ENCODE measurements around the gene PPP1R26. TPM values are rescaled to one million over a fixed set of nuclear protein-coding genes. Genes with fewer than 3 reads are reported as not detected.

PPP1R26 gene
- total and polyA plus RNA-seq, 5 donors from 2014 or later: 0.05 to 2.5 (median 0.35) TPM; not detected in 1

DNA sequence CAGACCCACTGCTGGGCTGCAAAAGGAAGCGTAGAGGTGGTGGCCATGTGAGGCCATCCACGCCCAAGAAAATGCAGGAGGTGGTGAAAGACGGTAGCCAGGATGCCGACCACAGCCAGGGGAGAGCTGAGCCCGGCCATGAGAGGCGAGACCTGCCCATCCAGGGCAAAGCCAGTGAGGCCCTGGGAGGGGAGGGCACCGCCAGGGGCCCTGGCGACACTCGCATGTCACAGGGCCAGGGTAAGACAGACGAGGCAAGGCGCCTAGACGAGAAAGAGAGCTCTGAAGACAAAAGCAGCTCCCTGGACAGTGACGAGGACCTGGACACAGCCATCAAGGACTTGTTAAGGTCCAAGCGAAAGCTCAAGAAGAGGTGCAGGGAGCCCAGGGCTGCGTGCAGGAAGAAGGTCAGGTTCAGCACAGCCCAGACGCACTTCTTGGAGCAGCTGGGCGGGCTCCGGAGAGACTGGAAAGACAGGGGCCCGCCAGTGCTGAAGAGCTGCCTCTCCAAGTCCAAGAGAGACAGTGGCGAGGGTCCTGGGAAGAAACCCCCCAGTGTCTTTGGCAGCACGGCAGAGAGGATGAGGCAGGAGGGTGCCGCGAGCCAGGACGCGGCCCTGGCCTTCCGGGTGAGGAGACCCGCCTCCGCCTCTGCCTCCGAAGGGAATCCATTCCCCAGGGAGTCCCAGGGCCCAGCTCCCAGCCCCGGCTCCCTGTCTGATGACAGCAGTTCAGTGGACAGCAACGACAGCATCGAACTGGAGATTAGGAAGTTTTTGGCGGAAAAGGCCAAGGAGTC is 6.9 kb downstream of the PPP1R26 start:
- H3K36me3 Mint-ChIP-seq: no peaks in the 10 kb centered on the region
- H3K27me3 Mint-ChIP-seq: peaks cover 20% of the 10 kb centered on the region
- peaks cover 14% of the 10 kb centered on the region for H3K27me3 ChIP-seq (ENCODE audit: control insufficient read depth, insufficient read depth, low read length)
- no peak overlapping the region for H3K4me3 ChIP-seq (ENCODE audit: low read depth, low read length)
- no peaks in the 10 kb centered on the region for H3K9me3 ChIP-seq (ENCODE audit: control insufficient read depth in 2 of 2, low read length in 2 of 2)
- no peak overlapping the region for H3K4me3 Mint-ChIP-seq
- no peaks in the 10 kb centered on the region for H3K36me3 ChIP-seq (ENCODE audit: control insufficient read depth, insufficient read depth, low read length)
- H3K9me3 Mint-ChIP-seq: no peaks in the 10 kb centered on the region
- no peak for DNase-seq
- H3K4me1 ChIP-seq (ENCODE audit: control insufficient read depth, insufficient read depth, low read length, poor library complexity, severe bottlenecking): no peaks in the 10 kb centered on the region
- no peak overlapping the region for H3K27ac ChIP-seq (ENCODE audit: insufficient read depth, low read length, poor library complexity, severe bottlenecking)
- ATAC-seq (ENCODE audit: low read depth in 2 of 2): no peak
- no peak overlapping the region for H3K27ac Mint-ChIP-seq
- H3K4me1 Mint-ChIP-seq: peaks cover 0 to 8% (median 3%) of the 10 kb centered on the region in 4 donors

DNA sequence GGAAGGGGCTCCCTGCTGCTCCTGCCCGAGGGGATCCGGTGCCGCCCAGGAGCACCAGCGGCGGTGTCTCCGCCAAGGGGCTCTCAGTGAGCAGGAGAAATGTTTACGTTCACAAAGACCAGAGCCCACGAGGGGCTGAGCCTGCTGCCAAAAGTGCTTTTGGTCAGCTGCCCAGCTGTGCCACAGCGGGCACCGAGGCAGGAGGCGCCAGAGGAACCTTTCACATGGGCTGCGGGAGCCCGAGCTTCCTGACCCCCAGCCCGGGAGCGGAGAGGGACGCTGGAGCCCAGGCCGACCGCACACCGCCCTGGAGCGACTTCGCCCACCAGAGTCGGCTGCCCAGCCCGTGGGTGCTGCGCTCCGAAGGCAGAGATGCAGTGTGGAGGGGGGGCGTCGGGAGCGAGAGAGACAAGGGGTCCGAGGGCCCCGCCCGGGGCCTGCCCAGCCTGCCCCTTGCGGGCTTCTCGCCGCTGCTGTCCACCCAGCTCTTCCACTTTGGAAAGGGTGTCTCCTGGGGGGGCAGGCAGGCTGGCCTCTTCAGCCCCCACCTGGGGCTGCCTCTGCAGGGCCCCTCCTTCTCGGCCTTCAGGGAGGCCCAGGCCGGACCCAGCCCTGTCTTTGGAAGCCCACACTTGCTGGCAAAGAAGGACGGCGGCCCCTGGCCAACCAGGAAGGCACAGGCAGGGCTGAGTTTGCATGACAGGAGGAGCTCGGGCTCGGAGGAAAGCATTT is 7.9 kb downstream of the PPP1R26 start:
- Histone ChIP-seq H3K27ac (ENCODE audit: insufficient read depth, low read length, poor library complexity, severe bottlenecking) (no peak overlapping the region), H3K36me3 (ENCODE audit: control insufficient read depth, insufficient read depth, low read length) (no peaks in the 10 kb centered on the region), H3K4me3 (ENCODE audit: low read depth, low read length) (no peak overlapping the region), H3K4me1 (ENCODE audit: control insufficient read depth, insufficient read depth, low read length, poor library complexity, severe bottlenecking) (no peaks in the 10 kb centered on the region), H3K9me3 (ENCODE audit: control insufficient read depth in 2 of 2, low read length in 2 of 2) (no peaks in the 10 kb centered on the region), H3K27me3 (ENCODE audit: control insufficient read depth, insufficient read depth, low read length) (peaks cover 6% of the 10 kb centered on the region)
- ATAC-seq (ENCODE audit: low read depth in 2 of 2): no peak
- H3K36me3 Mint-ChIP-seq: no peaks in the 10 kb centered on the region
- no peak overlapping the region for H3K4me3 Mint-ChIP-seq
- no peak overlapping the region for H3K27ac Mint-ChIP-seq
- peaks cover 10% of the 10 kb centered on the region for H3K27me3 Mint-ChIP-seq
- DNase-seq: no peak
- no peaks in the 10 kb centered on the region for H3K4me1 Mint-ChIP-seq
- H3K9me3 Mint-ChIP-seq: no peaks in the 10 kb centered on the region

DNA sequence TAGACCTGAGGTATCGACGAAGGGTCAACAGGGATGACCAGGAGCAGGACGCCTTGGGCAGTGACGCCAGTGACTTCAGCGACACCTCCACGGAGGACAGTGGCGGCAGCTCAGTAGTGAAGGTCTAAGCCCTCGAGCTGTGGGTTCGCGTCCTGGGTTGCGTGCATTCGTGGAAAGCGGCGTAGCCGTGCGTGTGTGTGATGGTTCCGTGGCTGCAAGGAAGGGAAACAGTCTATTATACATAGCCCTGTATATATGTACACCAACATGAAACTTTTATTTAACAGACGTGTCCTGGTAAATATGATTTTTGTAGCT is 8.4 kb downstream of the PPP1R26 start:
- H3K36me3 ChIP-seq (ENCODE audit: control insufficient read depth, insufficient read depth, low read length): no peaks in the 10 kb centered on the region
- H3K27ac ChIP-seq (ENCODE audit: insufficient read depth, low read length, poor library complexity, severe bottlenecking): no peak overlapping the region
- Mint-ChIP-seq H3K4me1 (no peaks in the 10 kb centered on the region), H3K27me3 (peaks cover 5% of the 10 kb centered on the region), H3K4me3 (no peak overlapping the region), H3K9me3 (no peaks in the 10 kb centered on the region), H3K36me3 (no peaks in the 10 kb centered on the region), H3K27ac (no peak overlapping the region)
- H3K9me3 ChIP-seq (ENCODE audit: control insufficient read depth in 2 of 2, low read length in 2 of 2): no peaks in the 10 kb centered on the region
- H3K4me1 ChIP-seq (ENCODE audit: control insufficient read depth, insufficient read depth, low read length, poor library complexity, severe bottlenecking): no peaks in the 10 kb centered on the region
- ATAC-seq (ENCODE audit: low read depth in 2 of 2) (no peak), DNase-seq (no peak)
- H3K27me3 ChIP-seq (ENCODE audit: control insufficient read depth, insufficient read depth, low read length): peaks cover 4% of the 10 kb centered on the region
- no peak overlapping the region for H3K4me3 ChIP-seq (ENCODE audit: low read depth, low read length)

DNA sequence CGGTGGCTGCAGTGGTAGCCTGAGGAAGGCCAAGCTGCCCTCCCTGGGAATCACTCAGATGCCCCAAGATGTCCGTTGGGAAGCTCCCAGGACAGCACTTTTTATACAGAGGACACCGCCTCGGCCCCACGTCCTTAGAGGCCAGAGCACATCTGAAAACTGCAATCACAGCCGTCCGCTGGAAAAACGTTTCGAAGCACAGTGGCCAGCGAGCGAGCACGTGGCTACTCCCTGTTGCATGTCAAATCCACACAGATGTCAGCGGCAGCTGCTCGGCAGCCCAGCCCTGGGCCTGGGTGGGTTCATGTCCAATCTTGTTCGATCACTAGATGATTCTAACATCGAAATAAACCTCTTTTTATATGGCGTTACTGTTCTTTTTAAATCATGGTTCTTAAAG is 8.9 kb downstream of the PPP1R26 start:
- Histone ChIP-seq H3K27me3 (ENCODE audit: control insufficient read depth, insufficient read depth, low read length) (no peaks in the 10 kb centered on the region), H3K4me1 (ENCODE audit: control insufficient read depth, insufficient read depth, low read length, poor library complexity, severe bottlenecking) (no peaks in the 10 kb centered on the region), H3K4me3 (ENCODE audit: low read depth, low read length) (no peak overlapping the region), H3K36me3 (ENCODE audit: control insufficient read depth, insufficient read depth, low read length) (no peaks in the 10 kb centered on the region), H3K9me3 (ENCODE audit: control insufficient read depth in 2 of 2, low read length in 2 of 2) (no peaks in the 10 kb centered on the region), H3K27ac (ENCODE audit: insufficient read depth, low read length, poor library complexity, severe bottlenecking) (no peak overlapping the region)
- Mint-ChIP-seq H3K9me3 (no peaks in the 10 kb centered on the region), H3K27ac (no peak overlapping the region), H3K4me3 (no peak overlapping the region), H3K27me3 (no peaks in the 10 kb centered on the region), H3K4me1 (no peaks in the 10 kb centered on the region), H3K36me3 (no peaks in the 10 kb centered on the region)
- DNase-seq: no peak
- ATAC-seq (ENCODE audit: low read depth in 2 of 2): no peak

DNA sequence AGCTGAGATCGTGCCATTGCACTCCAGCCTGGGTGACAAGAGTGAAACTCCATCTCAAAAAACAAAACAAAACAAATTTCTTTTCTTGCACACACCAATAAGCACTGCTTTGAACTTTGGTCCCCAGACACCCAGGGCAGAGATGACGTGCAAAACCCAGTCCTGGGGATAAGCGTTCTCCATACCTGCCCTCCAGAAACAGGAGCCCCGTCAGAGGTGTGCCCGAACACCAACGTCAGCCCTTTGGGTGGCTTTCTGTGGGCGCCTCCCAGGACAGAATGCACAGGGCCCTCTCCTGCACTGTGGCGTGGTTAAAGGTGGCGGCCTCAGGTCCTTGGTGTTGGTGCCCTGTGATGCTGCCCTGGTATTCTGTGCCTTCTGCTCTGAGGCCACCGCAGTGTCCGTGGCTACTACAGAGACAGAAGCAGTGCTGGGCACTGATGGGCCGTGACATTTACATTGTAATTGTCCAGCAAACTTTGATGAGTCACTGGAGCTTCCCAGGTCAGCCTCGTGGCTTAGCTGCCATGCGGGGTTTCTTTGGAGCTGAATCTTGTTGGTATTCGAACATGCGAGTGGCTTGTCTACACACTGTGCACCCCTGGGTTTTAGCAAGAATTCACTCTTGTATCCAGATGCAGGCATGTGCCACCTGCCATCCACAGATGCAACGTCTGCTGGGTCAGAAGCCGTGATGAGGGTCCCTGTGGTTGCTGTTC is 9.8 kb downstream of the PPP1R26 start:
- no peaks in the 10 kb centered on the region for H3K4me1 ChIP-seq (ENCODE audit: control insufficient read depth, insufficient read depth, low read length, poor library complexity, severe bottlenecking)
- H3K27me3 ChIP-seq (ENCODE audit: control insufficient read depth, insufficient read depth, low read length): no peaks in the 10 kb centered on the region
- no peak overlapping the region for H3K27ac ChIP-seq (ENCODE audit: insufficient read depth, low read length, poor library complexity, severe bottlenecking)
- Mint-ChIP-seq H3K4me3 (no peak overlapping the region), H3K36me3 (no peaks in the 10 kb centered on the region), H3K27ac (no peak overlapping the region), H3K27me3 (no peaks in the 10 kb centered on the region), H3K4me1 (no peaks in the 10 kb centered on the region), H3K9me3 (no peaks in the 10 kb centered on the region)
- H3K4me3 ChIP-seq (ENCODE audit: low read depth, low read length): no peak overlapping the region
- no peaks in the 10 kb centered on the region for H3K9me3 ChIP-seq (ENCODE audit: control insufficient read depth in 2 of 2, low read length in 2 of 2)
- DNase-seq: no peak
- H3K36me3 ChIP-seq (ENCODE audit: control insufficient read depth, insufficient read depth, low read length): no peaks in the 10 kb centered on the region
- no peak for ATAC-seq (ENCODE audit: low read depth in 2 of 2)

DNA sequence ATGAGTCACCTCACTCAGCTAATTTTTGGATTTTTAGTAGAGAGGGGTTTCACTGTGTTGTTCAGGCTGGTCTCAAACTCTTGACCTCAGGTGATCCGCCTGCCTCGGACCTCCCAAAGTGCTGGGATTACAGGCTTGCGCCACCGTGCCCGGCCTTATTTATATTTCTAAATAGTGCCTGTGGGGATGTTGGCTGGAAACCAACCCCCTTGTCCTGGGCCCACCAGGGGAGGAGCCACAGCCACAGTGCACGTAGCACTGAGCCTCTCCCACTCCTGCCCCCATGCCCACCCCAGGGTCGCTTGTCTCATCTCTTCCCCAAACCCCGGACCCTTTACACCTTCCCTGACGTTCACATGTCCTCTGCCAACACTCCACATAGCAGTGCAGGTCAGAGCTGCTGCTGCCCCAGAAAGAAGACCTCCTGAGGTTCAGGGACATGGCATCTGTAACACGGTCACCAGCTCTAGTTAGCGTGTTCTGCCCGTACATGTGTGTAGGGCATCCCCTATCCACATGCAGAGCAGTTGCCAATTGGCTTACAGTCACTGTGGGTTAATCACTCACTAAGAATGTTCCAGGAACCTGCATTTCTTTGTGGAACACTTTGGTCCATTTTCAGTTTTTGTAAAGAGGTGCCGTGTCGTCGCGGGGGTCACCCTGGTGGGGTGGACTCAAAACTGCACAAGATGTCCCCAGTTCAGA is 10.7 kb downstream of the PPP1R26 start:
- peaks cover 0 to 2% (median 0%) of the 10 kb centered on the region in 4 donors for H3K4me1 Mint-ChIP-seq
- DNase-seq (no peak), ATAC-seq (ENCODE audit: low read depth in 2 of 2) (no peak)
- Histone ChIP-seq H3K27ac (ENCODE audit: insufficient read depth, low read length, poor library complexity, severe bottlenecking) (no peak overlapping the region), H3K4me3 (ENCODE audit: low read depth, low read length) (no peak overlapping the region), H3K9me3 (ENCODE audit: control insufficient read depth in 2 of 2, low read length in 2 of 2) (no peaks in the 10 kb centered on the region), H3K4me1 (ENCODE audit: control insufficient read depth, insufficient read depth, low read length, poor library complexity, severe bottlenecking) (no peaks in the 10 kb centered on the region), H3K36me3 (ENCODE audit: control insufficient read depth, insufficient read depth, low read length) (no peaks in the 10 kb centered on the region), H3K27me3 (ENCODE audit: control insufficient read depth, insufficient read depth, low read length) (no peaks in the 10 kb centered on the region)
- no peaks in the 10 kb centered on the region for H3K9me3 Mint-ChIP-seq
- H3K4me3 Mint-ChIP-seq: no peak overlapping the region
- peaks cover 5% of the 10 kb centered on the region for H3K27me3 Mint-ChIP-seq
- no peak overlapping the region for H3K27ac Mint-ChIP-seq
- H3K36me3 Mint-ChIP-seq: no peaks in the 10 kb centered on the region

DNA sequence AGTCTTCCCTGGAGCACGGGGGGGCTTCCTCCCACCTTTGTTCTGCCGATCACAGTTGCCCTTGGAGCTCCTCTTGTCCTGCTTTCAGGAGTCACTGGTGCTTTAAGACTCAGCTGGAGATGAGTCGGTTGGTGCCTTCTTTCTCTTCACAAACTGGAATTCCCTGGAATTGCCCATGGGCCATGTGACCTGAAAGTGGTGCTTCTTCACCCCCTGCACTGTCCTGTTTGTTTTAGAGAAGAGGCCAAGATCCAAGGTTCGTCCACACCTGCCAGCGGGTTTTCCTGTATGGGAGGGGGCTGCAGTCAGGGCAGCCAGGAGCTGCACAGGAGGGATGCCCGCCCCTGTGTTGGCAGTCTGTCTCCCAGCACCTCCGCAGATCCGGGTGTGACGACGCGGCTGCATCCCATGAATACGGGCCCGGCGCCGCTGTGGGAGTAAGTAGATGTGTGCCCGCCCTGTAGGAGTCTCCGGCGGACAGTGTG is 11.4 kb downstream of the PPP1R26 start:
- Histone ChIP-seq H3K9me3 (ENCODE audit: control insufficient read depth in 2 of 2, low read length in 2 of 2) (no peaks in the 10 kb centered on the region), H3K4me1 (ENCODE audit: control insufficient read depth, insufficient read depth, low read length, poor library complexity, severe bottlenecking) (no peaks in the 10 kb centered on the region), H3K36me3 (ENCODE audit: control insufficient read depth, insufficient read depth, low read length) (no peaks in the 10 kb centered on the region), H3K27me3 (ENCODE audit: control insufficient read depth, insufficient read depth, low read length) (no peaks in the 10 kb centered on the region), H3K4me3 (ENCODE audit: low read depth, low read length) (no peak overlapping the region), H3K27ac (ENCODE audit: insufficient read depth, low read length, poor library complexity, severe bottlenecking) (no peak overlapping the region)
- Mint-ChIP-seq H3K27me3 (peaks cover 7% of the 10 kb centered on the region), H3K4me3 (no peak overlapping the region), H3K36me3 (no peaks in the 10 kb centered on the region), H3K9me3 (no peaks in the 10 kb centered on the region), H3K4me1 (peaks cover 0 to 2% (median 0%) of the 10 kb centered on the region in 4 donors), H3K27ac (no peak overlapping the region)
- no peak for ATAC-seq (ENCODE audit: low read depth in 2 of 2)
- DNase-seq: no peak

All from CD4-positive, CD25-positive, alpha-beta regulatory T cell (primary cell).